PC-3 (cell line): ENCODE measurements around the gene USP9X. TPM values are rescaled to one million over a fixed set of nuclear protein-coding genes. Genes with fewer than 3 reads are reported as not detected.

ENCODE experiments used
- ATAC-seq: fragments of 200-7000 bp; cut with Tn5 transposase; 2 replicates; pipeline ENCODE4 v1.9.1; 2020; ENCODE audit warnings: mild to moderate bottlenecking, moderate library complexity
- BruUV-seq: library from RNA; stranded (reverse); fragments of 400-500 nt; replicated peaks from 2 replicates; lab custom pipeline; 2021; lab: Mats Ljungman, UMichigan
- CTCF ChIA-PET: fragments of 300-600 bp; sonication (Branson Sonifier 250); formaldehyde crosslinking; loops from one replicate; lab custom pipeline; 2022; ENCODE audit warnings: antibody characterized with exemption; lab: Charles Lee
- POLR2A ChIA-PET: fragments of 300-600 bp; sonication (Branson Sonifier 250); formaldehyde crosslinking; loops from one replicate; lab custom pipeline; 2022; ENCODE audit warnings: antibody characterized with exemption; ENCODE audit not compliant: unreplicated experiment; lab: Charles Lee
- DNase-seq: peaks from one replicate; pipeline ENCODE4 v3.0.0-alpha.2; 2015
- H2AFZ ChIP-seq: fragments of 300-600 bp; sonication (generic); 2 replicates; pipeline ENCODE4 v1.6.0; 2016; ENCODE audit warnings: antibody characterized with exemption, low read length
- H3F3A ChIP-seq: fragments of 300-600 bp; sonication (generic); one replicate; pipeline ENCODE4 v1.6.0; 2017; ENCODE audit warnings: antibody characterized with exemption, low read length, control low read depth, mild to moderate bottlenecking; ENCODE audit not compliant: unreplicated experiment
- H3K27ac ChIP-seq: fragments of 300-600 bp; sonication (generic); 2 replicates; pipeline ENCODE4 v1.5.1; 2016; ENCODE audit warnings: mild to moderate bottlenecking, low read length
- H3K27me3 ChIP-seq: fragments of 300-600 bp; sonication (generic); 2 replicates; pipeline ENCODE4 v1.6.1; 2016; ENCODE audit warnings: low read length, mixed read lengths
- H3K36me3 ChIP-seq: fragments of 300-600 bp; sonication (generic); 2 replicates; pipeline ENCODE4 v1.6.1; 2016; ENCODE audit warnings: low read depth, mixed run types, low read length, mixed read lengths
- H3K4me1 ChIP-seq: fragments of 300-600 bp; sonication (generic); 2 replicates; pipeline ENCODE4 v1.5.1; 2016; ENCODE audit warnings: low read length; ENCODE audit not compliant: insufficient read depth
- H3K4me2 ChIP-seq: fragments of 300-600 bp; sonication (generic); 2 replicates; pipeline ENCODE4 v1.6.0; 2016; ENCODE audit warnings: low read length
- H3K4me3 ChIP-seq: fragments of 300-600 bp; sonication (generic); 2 replicates; pipeline ENCODE4 v1.5.1; 2016; ENCODE audit warnings: mild to moderate bottlenecking, low read length, mixed read lengths
- H3K79me2 ChIP-seq: fragments of 300-600 bp; sonication (generic); 2 replicates; pipeline ENCODE4 v1.6.1; 2017; ENCODE audit warnings: low read length, mixed read lengths
- H3K9ac ChIP-seq: fragments of 300-600 bp; sonication (generic); 2 replicates; pipeline ENCODE4 v1.6.0; 2016; ENCODE audit warnings: mild to moderate bottlenecking, low read length
- H3K9me2 ChIP-seq: fragments of 300-600 bp; sonication (generic); replicated peaks from 2 replicates; pipeline ENCODE4 v1.6.1; 2016; ENCODE audit warnings: mixed run types, low read length, mixed read lengths
- H3K9me3 ChIP-seq: fragments of 300-600 bp; sonication (generic); 2 replicates; pipeline ENCODE4 v1.6.1; 2016; ENCODE audit warnings: low read length, mixed read lengths
- H4K20me1 ChIP-seq: fragments of 300-600 bp; sonication (generic); 2 replicates; pipeline ENCODE4 v1.6.1; 2016; ENCODE audit warnings: low read length, mixed read lengths
- EZH2 ChIP-seq: fragments of 300-600 bp; sonication (generic); IDR thresholded peaks from one replicate; pipeline ENCODE4 v1.6.1; 2017; ENCODE audit warnings: antibody characterized with exemption, mild to moderate bottlenecking, low read length; ENCODE audit not compliant: unreplicated experiment
- EZH2phosphoT487 ChIP-seq: fragments of 300-600 bp; sonication (generic); IDR thresholded peaks from 2 replicates; pipeline ENCODE4 v1.6.1; 2018; ENCODE audit warnings: mild to moderate bottlenecking, antibody characterized with exemption, low read length, borderline replicate concordance
- intact Hi-C: fragments of 100-400 bp; cut with micrococcal nuclease; formaldehyde crosslinking; loops from 2 replicates; pipeline ENCODE4 v1.9.0; 2023
- total RNA-seq: library from RNA; depleted of rRNA; stranded (reverse); fragments of >200 nt; gene quantifications from 2 replicates; pipeline ENCODE4 v1.2.3, GENCODE V29; 2014
- TF ChIP-seq, protein P1 (sequence below): fragments of 300-600 bp; sonication (generic); conservative IDR thresholded peaks from 2 replicates; pipeline ENCODE4 v1.5.1; 2017; ENCODE audit warnings: antibody characterized with exemption, low read depth, mild to moderate bottlenecking, low read length

Gene USP9X
- total RNA-seq, 1 experiment from 2014 or later: 63.5 TPM

DNA sequence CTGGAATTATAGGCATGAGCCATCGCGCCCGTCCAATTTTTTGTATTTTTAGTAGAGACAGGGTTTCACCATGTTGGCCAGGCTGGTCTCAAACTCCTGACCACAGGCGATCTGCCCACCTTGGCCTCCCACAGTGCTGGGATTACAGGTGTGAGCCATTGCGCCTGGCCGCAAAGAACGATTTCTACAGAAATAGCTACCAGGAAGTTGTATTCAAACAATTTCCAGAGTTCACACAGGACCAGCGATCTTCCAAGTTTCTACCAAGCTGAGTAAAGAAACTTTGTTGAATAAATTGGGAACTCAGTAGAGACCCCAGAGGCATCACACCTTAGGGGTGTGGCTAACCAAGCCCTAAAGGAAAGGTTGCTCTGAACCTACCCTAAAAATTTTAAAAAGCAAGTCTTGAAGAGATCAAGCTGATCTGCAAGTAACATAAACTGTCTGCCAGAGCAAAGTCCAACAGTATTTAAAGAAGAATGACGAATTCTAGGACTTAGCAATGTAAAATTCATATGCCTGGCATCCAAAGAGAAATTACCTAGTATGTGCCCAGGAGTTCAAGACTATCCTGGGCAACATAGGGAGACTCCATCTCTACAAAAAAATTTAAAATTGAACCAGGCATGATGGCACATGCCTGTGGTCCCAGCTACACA, 48.4 kb upstream of the USP9X start:
- H3K9me2 ChIP-seq: no peaks in the 10 kb centered on the region
- DNase-seq (no peak), ATAC-seq (no peak)
- no peak overlapping the region for H3K9ac ChIP-seq
- no peak overlapping the region for H3K4me3 ChIP-seq
- no peaks in the 10 kb centered on the region for H3F3A ChIP-seq
- no TSS peak for BruUV-seq
- no peak overlapping the region for H3K4me2 ChIP-seq
- H4K20me1 ChIP-seq: no peaks in the 10 kb centered on the region
- intact Hi-C loops: no loop called here
- H3K27ac ChIP-seq: no peak overlapping the region
- TF ChIP-seq EZH2 (no peak), EZH2phosphoT487 (no peak)
- TF ChIP-seq, protein P1, sequence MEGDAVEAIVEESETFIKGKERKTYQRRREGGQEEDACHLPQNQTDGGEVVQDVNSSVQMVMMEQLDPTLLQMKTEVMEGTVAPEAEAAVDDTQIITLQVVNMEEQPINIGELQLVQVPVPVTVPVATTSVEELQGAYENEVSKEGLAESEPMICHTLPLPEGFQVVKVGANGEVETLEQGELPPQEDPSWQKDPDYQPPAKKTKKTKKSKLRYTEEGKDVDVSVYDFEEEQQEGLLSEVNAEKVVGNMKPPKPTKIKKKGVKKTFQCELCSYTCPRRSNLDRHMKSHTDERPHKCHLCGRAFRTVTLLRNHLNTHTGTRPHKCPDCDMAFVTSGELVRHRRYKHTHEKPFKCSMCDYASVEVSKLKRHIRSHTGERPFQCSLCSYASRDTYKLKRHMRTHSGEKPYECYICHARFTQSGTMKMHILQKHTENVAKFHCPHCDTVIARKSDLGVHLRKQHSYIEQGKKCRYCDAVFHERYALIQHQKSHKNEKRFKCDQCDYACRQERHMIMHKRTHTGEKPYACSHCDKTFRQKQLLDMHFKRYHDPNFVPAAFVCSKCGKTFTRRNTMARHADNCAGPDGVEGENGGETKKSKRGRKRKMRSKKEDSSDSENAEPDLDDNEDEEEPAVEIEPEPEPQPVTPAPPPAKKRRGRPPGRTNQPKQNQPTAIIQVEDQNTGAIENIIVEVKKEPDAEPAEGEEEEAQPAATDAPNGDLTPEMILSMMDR: no peak
- POLR2A ChIA-PET: no interaction called here
- H3K4me1 ChIP-seq: no peaks in the 10 kb centered on the region
- no peaks in the 10 kb centered on the region for H3K79me2 ChIP-seq
- no peaks in the 10 kb centered on the region for H3K9me3 ChIP-seq
- CTCF ChIA-PET: no interaction called here
- no peaks in the 10 kb centered on the region for H3K36me3 ChIP-seq
- H3K27me3 ChIP-seq: no peaks in the 10 kb centered on the region
- no peak overlapping the region for H2AFZ ChIP-seq

DNA sequence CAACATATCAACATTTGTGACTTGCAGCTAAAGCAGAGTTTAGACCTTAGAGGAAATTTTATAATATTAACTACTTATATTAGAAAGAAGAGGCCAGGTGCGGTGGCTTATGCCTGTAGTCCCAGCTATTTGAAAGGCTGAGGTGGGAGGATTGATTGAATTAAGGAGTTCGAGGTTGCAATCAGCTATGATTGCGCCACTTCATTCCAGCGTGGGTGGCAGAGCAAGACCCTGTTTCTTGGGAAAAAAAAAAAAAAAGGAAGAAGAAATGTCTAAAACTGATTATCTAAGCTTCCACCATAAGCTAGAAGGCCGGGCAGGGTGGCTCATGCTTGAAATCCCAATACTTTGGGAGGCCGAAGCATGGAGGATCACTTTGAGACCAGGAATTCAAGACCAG, 42.0 kb upstream of the USP9X start:
- Histone ChIP-seq H3F3A (no peaks in the 10 kb centered on the region), H3K79me2 (no peaks in the 10 kb centered on the region), H3K4me3 (no peak overlapping the region), H3K9me2 (no peaks in the 10 kb centered on the region), H3K36me3 (no peaks in the 10 kb centered on the region), H3K4me1 (peaks cover 10% of the 10 kb centered on the region; the same call in 1 of the 2 replicates), H3K9ac (no peak overlapping the region), H3K9me3 (no peaks in the 10 kb centered on the region), H3K27ac (no peak overlapping the region), H3K4me2 (no peak overlapping the region), H2AFZ (no peak overlapping the region), H4K20me1 (no peaks in the 10 kb centered on the region), H3K27me3 (no peaks in the 10 kb centered on the region)
- DNase-seq (no peak), ATAC-seq (no peak)
- no TSS peak for BruUV-seq
- TF ChIP-seq, protein P1: no peak
- TF ChIP-seq EZH2phosphoT487 (no peak), EZH2 (no peak)
- CTCF ChIA-PET: no interaction called here
- POLR2A ChIA-PET: no interaction called here
- intact Hi-C loops: no loop called here
